IPS-NIHi11 (cell line): ENCODE data around the gene ZNF438.

ENCODE experiments used
- DNase-seq: peaks from one replicate; pipeline ENCODE4 v3.0.0; 2012; ENCODE audit warnings: mixed read lengths, low spot score

ZNF438 gene

GRCh38 chr10:30877111-30877510 lies 154.6 kb downstream of the ZNF438 start:
- DNase-seq, result no peak

GRCh38 chr10:30873411-30873810 lies 158.3 kb downstream of the ZNF438 start:
- no peak for DNase-seq

DNA sequence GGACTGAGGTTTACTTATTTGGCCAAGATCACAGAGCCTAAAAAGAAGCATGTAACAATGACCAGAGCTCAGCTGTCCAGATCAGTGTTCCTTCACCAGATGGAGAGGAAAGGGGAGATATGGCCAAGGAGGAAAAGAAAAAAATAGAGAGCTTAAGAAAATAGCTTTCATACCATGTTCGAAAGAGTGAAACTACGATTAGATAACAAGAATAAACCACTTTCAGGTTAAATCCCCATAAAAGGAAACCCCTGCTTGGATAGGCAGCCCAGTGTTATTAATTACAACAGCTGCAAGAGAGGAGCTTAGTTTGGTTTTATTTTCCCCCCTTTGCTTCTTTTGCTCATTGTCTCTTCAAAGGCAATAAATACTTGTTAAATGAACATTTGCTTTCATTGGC lies 160.8 kb downstream of the ZNF438 start:
- no peak for DNase-seq

GRCh38 chr10:30869566-30869965 lies 162.1 kb downstream of the ZNF438 start:
- no peak for DNase-seq

GRCh38 chr10:30868611-30869010 lies 163.1 kb downstream of the ZNF438 start:
- no peak for DNase-seq

GRCh38 chr10:30866896-30867295 lies 164.8 kb downstream of the ZNF438 start:
- no peak for DNase-seq

DNA sequence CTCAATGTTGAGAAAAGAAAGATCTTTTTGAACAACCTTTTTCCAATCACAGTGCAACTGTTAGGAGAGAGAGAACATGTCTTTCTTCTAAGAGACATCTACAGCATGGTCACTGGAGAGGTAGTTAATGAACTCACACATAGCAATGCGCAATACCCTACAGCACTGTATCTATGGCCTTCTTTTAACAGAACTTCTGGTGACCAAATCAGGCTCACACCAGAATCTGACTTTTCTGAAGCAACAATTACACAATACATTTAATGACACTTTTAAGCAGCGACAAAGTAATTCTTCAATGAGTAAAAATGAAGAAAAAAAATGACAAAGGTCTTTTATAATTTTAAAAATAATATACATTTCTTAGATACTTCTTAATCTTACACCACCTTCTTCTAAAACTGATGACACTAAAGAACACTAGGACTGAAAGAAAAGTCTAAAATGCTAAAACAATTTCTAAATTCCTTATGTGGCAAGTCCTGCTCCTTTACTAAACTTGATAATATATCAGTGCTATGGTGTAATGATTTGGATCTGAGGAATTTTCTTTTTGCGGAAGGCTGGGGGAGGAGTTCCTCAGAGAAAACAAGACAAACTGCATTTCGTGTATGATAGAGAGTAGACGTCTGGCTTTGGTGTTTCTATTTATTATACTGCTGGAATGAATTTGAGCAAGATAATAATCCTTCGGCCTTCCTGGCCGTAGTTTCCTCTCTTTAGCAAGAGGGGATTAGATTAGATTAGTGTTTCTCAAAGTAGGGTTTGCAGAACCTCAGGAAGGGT lies 166.3 kb downstream of the ZNF438 start:
- DNase-seq, result no peak

- no peak for DNase-seq
Observed at GRCh38 chr10:30863516-30864210, 168.0 kb downstream of the ZNF438 start.

- DNase-seq, result no peak
Observed at GRCh38 chr10:30862486-30862885, 169.2 kb downstream of the ZNF438 start.

- DNase-seq, result no peak
Observed at GRCh38 chr10:30861976-30862375, 169.7 kb downstream of the ZNF438 start.

DNA sequence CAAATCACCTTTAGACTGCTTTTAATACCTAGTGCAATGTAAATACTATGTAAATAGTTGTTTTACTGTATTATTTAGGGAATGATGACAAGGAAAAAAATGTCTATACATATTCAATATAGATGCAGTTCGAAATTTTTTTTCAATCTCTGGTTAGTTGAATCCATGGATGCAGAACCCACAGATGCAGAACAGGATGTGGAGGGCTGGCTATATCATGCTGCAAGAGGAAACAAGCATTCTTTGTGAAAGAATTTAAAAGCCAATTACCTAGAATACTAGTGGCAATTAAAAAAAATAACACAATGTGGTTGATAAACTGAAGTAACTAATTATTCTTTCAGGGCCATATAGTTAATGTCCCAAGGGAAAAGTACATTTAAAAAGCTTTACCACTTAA lies 170.4 kb downstream of the ZNF438 start:
- DNase-seq, result no peak

DNA sequence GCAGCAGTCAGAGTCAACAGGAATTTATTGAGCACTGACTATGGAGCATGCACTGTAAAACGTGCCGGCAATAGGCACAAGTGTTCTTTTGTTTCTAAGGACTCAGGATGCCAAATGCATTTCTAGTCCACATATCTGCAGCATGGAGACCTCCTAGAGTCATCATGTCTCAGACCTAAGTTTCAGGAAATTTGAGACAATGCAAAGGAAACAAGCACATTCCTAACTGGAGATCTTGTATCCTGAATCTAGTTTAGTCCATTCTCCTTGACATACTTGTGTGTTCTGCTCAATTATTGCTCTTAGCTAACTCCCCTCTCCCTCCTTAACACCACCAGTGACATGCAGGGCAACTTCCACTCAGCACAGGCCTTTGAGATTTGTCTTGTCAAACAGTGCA lies 173.2 kb downstream of the ZNF438 start:
- DNase-seq, result no peak

DNA sequence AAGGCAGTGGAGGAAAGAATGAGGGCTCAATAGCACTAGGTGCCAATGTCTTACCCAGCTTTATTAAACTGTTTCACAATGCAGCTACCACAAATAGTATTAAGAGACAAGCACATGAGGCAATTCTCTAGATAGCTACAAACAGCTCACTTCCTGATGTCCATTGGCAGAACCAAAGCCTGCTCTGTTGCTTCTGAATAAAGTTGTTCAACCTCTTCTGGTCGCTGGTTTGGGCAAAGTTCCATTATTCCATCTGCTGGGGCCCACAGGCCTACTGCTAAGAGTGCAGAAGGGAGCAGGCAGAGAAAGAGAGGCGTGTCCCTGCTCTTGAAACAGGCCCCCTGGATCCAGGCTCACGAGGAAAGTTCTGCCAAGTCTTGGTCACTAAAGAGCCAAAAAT lies 173.9 kb downstream of the ZNF438 start:
- DNase-seq, result no peak

GRCh38 chr10:30855131-30855530 lies 176.5 kb downstream of the ZNF438 start:
- no peak for DNase-seq

GRCh38 chr10:30854656-30855055 lies 177.0 kb downstream of the ZNF438 start:
- DNase-seq, result no peak

DNA sequence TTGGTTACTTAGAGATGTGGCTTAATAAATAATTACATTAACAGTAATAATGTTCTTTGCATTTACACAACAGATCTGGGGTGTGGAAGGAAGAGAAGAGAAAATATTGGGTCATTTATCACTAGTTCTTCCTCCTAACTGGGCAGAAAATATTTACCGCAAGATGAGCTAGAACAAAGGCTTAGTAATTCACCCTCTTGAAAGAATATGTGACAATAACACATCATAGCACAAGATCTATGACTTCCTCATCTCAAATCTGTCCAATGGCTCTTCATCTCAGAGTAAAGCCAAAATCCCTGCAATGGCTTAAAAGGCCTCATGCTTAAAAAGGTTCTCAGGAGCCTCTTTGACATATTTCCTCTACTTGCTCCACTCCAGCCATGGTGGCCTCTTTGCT lies 178.6 kb downstream of the ZNF438 start:
- DNase-seq, result no peak

- DNase-seq, result no peak
Observed at GRCh38 chr10:30850776-30851175, 180.9 kb downstream of the ZNF438 start.

DNA sequence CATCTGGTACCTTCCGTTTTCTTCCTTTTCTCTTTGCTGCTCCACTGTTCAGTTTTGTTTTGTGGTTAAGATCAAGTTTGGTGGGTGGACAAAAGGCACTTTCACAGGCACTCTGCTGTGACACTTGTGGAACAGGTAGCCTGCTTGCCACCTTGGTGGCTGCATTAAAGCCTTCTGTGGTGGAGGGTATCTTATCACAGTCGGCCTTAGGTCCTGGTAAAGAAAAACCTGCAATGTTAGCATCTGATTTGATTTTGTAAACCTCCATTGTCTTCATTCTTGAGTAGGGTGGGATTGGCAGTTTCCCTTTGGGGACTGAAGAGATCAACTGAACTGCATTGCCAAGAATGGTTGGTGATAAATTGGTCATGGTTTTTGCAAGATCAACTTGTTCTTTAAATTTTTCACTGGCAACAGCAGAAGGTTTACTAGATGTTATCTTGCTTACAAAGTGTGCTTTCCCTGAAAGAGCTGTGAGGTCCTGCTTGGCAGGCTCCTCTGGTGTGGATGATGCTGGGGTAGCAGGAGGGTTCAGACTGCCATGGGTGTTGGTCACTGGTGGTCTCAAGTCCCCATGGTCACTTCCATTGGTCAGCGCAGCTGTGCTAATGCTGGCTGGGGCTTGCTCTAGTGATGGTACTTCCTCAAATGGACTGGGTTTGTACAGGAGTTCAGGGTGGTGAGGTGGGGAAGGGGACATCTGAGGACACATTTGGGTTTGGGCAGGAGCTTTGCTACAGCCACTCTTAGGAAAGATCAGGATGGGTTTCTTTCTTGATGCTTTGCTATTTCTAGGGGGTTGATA lies 182.2 kb downstream of the ZNF438 start:
- DNase-seq, result no peak

DNA sequence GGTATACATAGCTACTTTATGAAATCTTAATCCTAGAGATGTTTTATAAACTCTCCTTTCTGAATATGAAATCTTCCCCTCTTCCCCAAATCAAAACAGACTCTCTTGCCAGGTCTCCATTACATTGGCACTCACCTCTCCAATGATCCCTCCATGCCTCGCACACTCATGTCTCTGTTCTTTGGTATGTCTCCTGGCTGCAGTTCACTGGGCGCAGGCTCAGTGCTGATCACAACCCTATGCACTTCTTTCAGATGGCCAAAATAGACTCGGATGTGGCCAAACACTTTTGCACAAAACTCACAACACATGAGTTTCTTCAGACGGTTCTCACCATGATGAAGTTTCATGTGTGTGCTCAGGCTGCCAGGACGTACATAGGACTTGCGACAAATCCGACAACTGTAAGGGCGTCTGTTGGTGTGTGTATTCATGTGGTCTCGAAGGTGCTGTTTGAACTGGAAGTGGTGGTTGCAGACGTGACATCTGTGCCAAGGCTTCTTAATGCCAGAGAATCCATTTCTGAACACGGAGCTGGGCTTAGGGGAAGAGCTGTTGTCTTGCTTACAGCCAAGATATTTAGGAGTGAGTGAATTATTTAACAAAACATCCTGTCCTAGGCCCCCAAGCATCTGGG lies 183.2 kb downstream of the ZNF438 start:
- DNase-seq, result no peak

- DNase-seq, result no peak
Observed at GRCh38 chr10:30847642-30848041, 184.0 kb downstream of the ZNF438 start.

DNA sequence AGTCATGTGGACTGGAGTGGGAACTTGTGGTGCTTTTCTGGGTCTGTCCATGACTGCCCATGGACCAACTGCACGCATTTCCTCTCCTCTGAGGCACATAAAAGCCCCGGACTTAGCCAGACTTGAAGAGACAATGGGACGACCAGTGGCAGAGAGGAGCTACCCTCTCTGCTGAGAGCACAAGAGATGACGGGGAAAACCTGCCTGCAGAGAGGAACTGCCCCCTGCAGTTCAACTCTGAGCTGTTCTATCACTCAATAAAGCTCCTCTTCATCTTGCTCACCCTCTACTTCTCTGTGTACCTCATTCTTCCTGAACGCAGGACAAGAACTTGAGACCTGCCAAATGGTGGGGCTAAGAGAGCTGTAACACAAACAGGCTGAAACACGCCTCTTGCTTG lies 184.5 kb downstream of the ZNF438 start:
- no peak for DNase-seq

GRCh38 chr10:30846710-30847109 lies 185.0 kb downstream of the ZNF438 start:
- no peak for DNase-seq
